Measurements from ENCODE around the gene UVRAG. TPM values are rescaled to one million over a fixed set of nuclear protein-coding genes. Genes with fewer than 3 reads are reported as not detected.

Gene UVRAG
- total and polyA plus RNA-seq, 2 donors (not counting 1 experiment from before 2014, with no cell fraction given), result 37.7 to 94.1 TPM

GRCh38 chr11:75826461-75827230, 11.6 kb downstream of the UVRAG start:
- H3K9me3 ChIP-seq (ENCODE audit: control extremely low read depth in 1 of 3, control insufficient read depth in 2 of 3, insufficient read depth in 1 of 3, low read length in 2 of 3), result peaks cover 0 to 10% (median 0%) of the 10 kb centered on the region in 3 donors
- no peak overlapping the region for H2AFZ ChIP-seq (ENCODE audit: insufficient read depth, low read depth, low read length, poor library complexity, severe bottlenecking)
- TF ChIP-seq CTCF (IDR thresholded peaks at IDR 0.05), result no peak
- no peak for TF ChIP-seq EZH2 (IDR thresholded peaks at IDR 0.05; ENCODE audit: borderline replicate concordance, insufficient read depth, low read depth, low read length, poor library complexity, severe bottlenecking)
- H3K27me3 ChIP-seq (replicated peaks in 1 of 4; ENCODE audit: control extremely low read depth in 1 of 4, control insufficient read depth in 3 of 4, insufficient read depth in 4 of 4, low read length in 3 of 4), result no peaks in the 10 kb centered on the region
- Mint-ChIP-seq H3K27me3 (no peaks in the 10 kb centered on the region), H3K9me3 (ENCODE audit: insufficient read depth) (no peaks in the 10 kb centered on the region), H3K4me1 (peaks cover 80% of the 10 kb centered on the region), H3K4me3 (peak overlapping the region; percentile 52), H3K27ac (peak overlapping the region; percentile 92)
- H4K20me1 ChIP-seq (ENCODE audit: control insufficient read depth, insufficient read depth, low read length, poor library complexity, severe bottlenecking), result peaks cover 25% of the 10 kb centered on the region
- peaks cover 76 to 81% of the 10 kb centered on the region in 2 donors for H3K4me1 ChIP-seq (ENCODE audit: control insufficient read depth in 2 of 2, insufficient read depth in 2 of 2, low read length in 2 of 2)
- peak overlapping the region in 1 of 5 experiments; percentile 26 for H3K4me3 ChIP-seq (ENCODE audit: control extremely low read depth in 1 of 5, extremely low read depth in 1 of 5, insufficient read depth in 1 of 5, low read depth in 2 of 5, low read length in 4 of 5)
- H3K9ac ChIP-seq (ENCODE audit: low read length), result peak overlapping the region; percentile 33
- CTCF ChIA-PET, result interaction anchor here (1.1 to 3.6 kb wide), 5 partner anchors 10 to 42 kb away, joined by 3 to 13 read pairs (median 7); no protein-coding TSS in a partner anchor
- intact Hi-C loops (cut with micrococcal nuclease), result no loop called here
- WGBS (ENCODE audit: insufficient coverage), result 80% methylated on average over 1 of the region's 4 CpGs
- peak overlapping the region; percentile 57 for H3K4me2 ChIP-seq (replicated peaks; ENCODE audit: low read depth, low read length, poor library complexity, severe bottlenecking)
- peak; percentile 41 for DNase-seq
- POLR2A ChIA-PET, result interaction anchor here (0.7 to 0.8 kb wide), 2 partner anchors 9 to 31 kb away, joined by 3 to 7 read pairs; no protein-coding TSS in a partner anchor
- H3K27ac ChIP-seq (ENCODE audit: low read length in 2 of 2), result peak overlapping the region; percentile 79 to 85
- H3K79me2 ChIP-seq (ENCODE audit: control insufficient read depth, insufficient read depth, low read length), result peaks cover 89% of the 10 kb centered on the region
- H3K36me3 ChIP-seq (replicated peaks in 1 of 2; ENCODE audit: control extremely low read depth in 1 of 2, control insufficient read depth in 1 of 2, extremely low read depth in 1 of 2, insufficient read depth in 2 of 2, low read length in 1 of 2), result peaks cover 5 to 18% of the 10 kb centered on the region in 2 experiments
- ATAC-seq (ENCODE audit: low read depth), result no peak

- DNase-seq (no peak), ATAC-seq (ENCODE audit: low read depth) (no peak)
- H3K27ac Mint-ChIP-seq, result peak overlapping the region; percentile 92
- peaks cover 81% of the 10 kb centered on the region for H3K4me1 Mint-ChIP-seq
- Histone ChIP-seq H3K27ac (ENCODE audit: low read length in 2 of 2) (peak overlapping the region; percentile 11 to 85), H4K20me1 (ENCODE audit: control insufficient read depth, insufficient read depth, low read length, poor library complexity, severe bottlenecking) (peaks cover 31% of the 10 kb centered on the region), H3K9ac (ENCODE audit: low read length) (no peak overlapping the region), H3K4me2 (replicated peaks; ENCODE audit: low read depth, low read length, poor library complexity, severe bottlenecking) (no peak overlapping the region), H3K4me3 (ENCODE audit: control extremely low read depth in 1 of 5, extremely low read depth in 1 of 5, insufficient read depth in 1 of 5, low read depth in 2 of 5, low read length in 4 of 5) (no peak overlapping the region), H3K79me2 (ENCODE audit: control insufficient read depth, insufficient read depth, low read length) (peaks cover 89% of the 10 kb centered on the region), H2AFZ (ENCODE audit: insufficient read depth, low read depth, low read length, poor library complexity, severe bottlenecking) (no peak overlapping the region), H3K36me3 (replicated peaks in 1 of 2; ENCODE audit: control extremely low read depth in 1 of 2, control insufficient read depth in 1 of 2, extremely low read depth in 1 of 2, insufficient read depth in 2 of 2, low read length in 1 of 2) (peaks cover 6 to 17% of the 10 kb centered on the region in 2 experiments), H3K4me1 (ENCODE audit: control insufficient read depth in 2 of 2, insufficient read depth in 2 of 2, low read length in 2 of 2) (peaks cover 76 to 81% of the 10 kb centered on the region in 2 donors), H3K9me3 (ENCODE audit: control extremely low read depth in 1 of 3, control insufficient read depth in 2 of 3, insufficient read depth in 1 of 3, low read length in 2 of 3) (peaks cover 0 to 10% (median 0%) of the 10 kb centered on the region in 3 donors), H3K27me3 (replicated peaks in 1 of 4; ENCODE audit: control extremely low read depth in 1 of 4, control insufficient read depth in 3 of 4, insufficient read depth in 4 of 4, low read length in 3 of 4) (no peaks in the 10 kb centered on the region)
- peak overlapping the region; percentile 35 for H3K4me3 Mint-ChIP-seq
- TF ChIP-seq EZH2 (IDR thresholded peaks at IDR 0.05; ENCODE audit: borderline replicate concordance, insufficient read depth, low read depth, low read length, poor library complexity, severe bottlenecking) (no peak), CTCF (IDR thresholded peaks at IDR 0.05) (no peak)
- POLR2A ChIA-PET, result no interaction called here
- intact Hi-C loops (cut with micrococcal nuclease), result no loop called here
- no CpG with 5 or more reads among the region's 5 CpGs for WGBS (ENCODE audit: insufficient coverage)
- CTCF ChIA-PET, result interaction anchor here (1.1 to 3.6 kb wide), 4 partner anchors 9 to 41 kb away, joined by 4 to 13 read pairs (median 8); no protein-coding TSS in a partner anchor
- no peaks in the 10 kb centered on the region for H3K27me3 Mint-ChIP-seq
- no peaks in the 10 kb centered on the region for H3K9me3 Mint-ChIP-seq (ENCODE audit: insufficient read depth)
Observed at GRCh38 chr11:75827562-75827961, 12.6 kb downstream of the UVRAG start.
